C4-2B (cell line): ENCODE data around the gene THOC6.
A peak's percentile ranks its signal among the peaks of the same experiment; 100 is the strongest.

Source experiments
- H3K27ac ChIP-seq: fragments of 450-650 bp; 2 replicates; pipeline ENCODE4 v1.5.1; 2017
- ZFX ChIP-seq: fragments of 450-650 bp; IDR thresholded peaks from 2 replicates; pipeline ENCODE4 v1.6.1; 2017
- TF ChIP-seq, protein P1 (sequence below): fragments of 450-650 bp; conservative IDR thresholded peaks from 2 replicates; pipeline ENCODE4 v1.5.1; 2017; ENCODE audit warnings: mild to moderate bottlenecking

THOC6 gene

DNA sequence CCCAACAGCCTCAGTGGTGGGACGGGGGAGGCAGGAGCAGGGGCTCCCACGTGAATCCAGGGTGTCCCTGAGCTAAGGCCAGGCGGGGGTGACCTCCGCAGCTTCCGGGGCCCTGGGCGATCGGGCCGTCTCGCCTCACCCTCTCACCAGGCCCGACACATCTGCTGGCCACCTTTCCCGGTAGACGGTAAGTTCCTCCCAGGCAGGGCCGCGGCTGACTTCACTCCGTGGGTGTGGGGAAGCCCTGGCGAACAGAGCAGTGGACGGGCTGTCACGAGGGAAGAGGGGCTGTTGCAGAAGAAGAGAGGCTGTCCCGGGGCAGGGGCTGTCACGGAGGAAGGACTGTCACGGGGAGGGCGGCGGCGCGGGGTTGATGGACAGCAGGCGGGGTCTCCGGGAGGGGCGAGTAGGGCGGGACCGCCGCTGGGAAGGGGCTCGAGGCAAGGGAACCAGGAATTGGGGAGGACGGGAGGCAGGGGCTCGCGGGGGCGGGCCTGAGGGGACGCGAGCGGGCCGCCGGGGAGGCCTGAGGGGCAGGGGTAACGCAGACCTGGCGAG lies 44.1 kb upstream of the THOC6 start:
- peak overlapping the region; percentile 94 for H3K27ac ChIP-seq

DNA sequence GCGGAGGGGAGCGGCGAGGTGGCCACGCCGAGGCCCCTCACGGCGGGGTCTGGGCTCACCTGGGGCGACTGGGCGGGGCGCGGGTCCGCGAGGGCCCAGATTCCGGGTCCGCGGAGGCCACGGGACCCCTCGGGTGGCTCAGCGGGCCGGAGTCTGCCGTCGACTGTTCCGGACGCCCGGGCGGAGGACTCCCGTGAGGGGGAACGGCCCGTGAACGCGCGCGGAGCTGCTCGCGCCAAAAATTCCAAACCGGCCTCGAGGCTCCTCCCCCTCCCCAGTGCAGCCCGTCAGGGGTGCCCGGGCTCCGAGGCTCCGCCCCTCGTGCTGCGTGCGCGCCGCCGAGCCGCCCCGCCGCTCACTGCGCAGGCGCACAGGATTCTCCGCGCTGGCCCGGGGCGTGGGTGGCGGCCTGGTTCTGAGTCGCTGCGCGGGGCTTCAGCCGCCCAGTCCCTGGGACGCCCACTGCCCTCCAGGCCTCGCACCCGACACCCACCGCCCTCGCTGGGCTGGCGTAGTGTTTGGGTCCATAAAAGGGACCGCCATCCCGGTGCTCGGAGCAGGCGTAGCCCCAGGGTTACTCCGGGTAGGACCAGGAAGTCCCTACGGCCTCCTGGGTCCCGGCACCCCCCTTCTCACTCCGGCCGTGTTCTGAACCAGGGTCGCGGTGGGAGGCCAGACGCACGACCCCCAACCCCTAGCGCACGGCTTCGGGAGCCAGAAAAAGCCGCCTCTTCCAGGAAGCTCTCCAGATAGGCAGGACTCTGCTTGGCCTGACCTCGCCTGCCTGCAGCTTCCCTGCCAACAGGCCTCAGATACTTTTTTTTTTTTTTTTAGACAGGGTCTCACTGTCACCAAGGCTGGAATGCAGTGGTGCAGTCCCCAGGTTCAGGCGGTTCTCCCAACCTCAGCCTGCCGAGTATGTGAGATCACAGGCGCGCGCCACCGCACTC lies 43.3 kb upstream of the THOC6 start, which contains the start of gene PKMYT1:
TSS of gene PKMYT1 (minus strand) at position 220 of the 950 bp plus-strand sequence. CDS start 789 bp downstream, outside the sequence.
- H3K27ac ChIP-seq: peak within 1 kb of the TSS; percentile 94

More for the DNA sequence above, 44.1 kb upstream of the THOC6 start:
- peak; percentile 10; the same call in 1 of the 2 replicates for TF ChIP-seq ZFX
- TF ChIP-seq, protein P1, sequence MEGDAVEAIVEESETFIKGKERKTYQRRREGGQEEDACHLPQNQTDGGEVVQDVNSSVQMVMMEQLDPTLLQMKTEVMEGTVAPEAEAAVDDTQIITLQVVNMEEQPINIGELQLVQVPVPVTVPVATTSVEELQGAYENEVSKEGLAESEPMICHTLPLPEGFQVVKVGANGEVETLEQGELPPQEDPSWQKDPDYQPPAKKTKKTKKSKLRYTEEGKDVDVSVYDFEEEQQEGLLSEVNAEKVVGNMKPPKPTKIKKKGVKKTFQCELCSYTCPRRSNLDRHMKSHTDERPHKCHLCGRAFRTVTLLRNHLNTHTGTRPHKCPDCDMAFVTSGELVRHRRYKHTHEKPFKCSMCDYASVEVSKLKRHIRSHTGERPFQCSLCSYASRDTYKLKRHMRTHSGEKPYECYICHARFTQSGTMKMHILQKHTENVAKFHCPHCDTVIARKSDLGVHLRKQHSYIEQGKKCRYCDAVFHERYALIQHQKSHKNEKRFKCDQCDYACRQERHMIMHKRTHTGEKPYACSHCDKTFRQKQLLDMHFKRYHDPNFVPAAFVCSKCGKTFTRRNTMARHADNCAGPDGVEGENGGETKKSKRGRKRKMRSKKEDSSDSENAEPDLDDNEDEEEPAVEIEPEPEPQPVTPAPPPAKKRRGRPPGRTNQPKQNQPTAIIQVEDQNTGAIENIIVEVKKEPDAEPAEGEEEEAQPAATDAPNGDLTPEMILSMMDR: no peak

DNA sequence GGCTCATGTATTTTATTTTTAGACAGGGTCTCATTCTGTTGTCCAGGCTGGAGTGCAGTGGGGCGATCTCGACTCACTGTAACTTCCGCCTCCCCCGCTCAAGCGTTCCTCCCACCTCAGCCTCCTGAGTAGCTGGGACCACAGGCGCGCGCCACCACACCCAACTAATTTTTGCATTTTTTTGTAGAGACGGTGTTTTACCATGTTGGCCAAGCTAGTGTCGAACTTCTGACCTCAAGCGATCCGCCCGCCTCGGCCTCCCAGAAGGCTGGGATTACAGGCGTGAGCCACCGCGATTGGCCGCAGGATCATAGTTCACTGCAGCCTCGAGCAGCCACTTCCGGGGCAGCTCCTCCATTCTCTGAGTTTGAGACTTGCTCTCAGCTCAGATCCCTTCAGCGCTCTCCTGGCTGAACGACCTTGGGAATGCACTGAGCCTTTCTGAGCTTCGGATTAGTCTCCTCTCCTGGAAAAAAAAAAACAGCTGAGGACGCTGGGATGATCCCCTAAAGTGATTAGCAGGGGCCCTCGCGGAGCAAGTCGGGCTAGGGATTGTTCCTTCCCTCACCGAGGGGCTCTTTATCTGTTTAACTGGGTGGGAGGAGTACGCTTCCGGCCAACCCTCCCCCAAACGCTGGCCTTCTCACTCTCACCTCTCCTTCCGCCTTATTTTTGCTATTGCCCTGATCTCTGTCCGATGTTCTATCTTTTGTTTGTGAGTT lies 42.5 kb upstream of the THOC6 start:
- TF ChIP-seq ZFX: no peak
- TF ChIP-seq, protein P1: no peak
- peak overlapping the region; percentile 94 for H3K27ac ChIP-seq

More for the DNA sequence above, 43.3 kb upstream of the THOC6 start, which contains the start of gene PKMYT1:
- TF ChIP-seq ZFX: peak; percentile 80; the same call in 1 of the 2 replicates
- TF ChIP-seq, protein P1: no peak

DNA sequence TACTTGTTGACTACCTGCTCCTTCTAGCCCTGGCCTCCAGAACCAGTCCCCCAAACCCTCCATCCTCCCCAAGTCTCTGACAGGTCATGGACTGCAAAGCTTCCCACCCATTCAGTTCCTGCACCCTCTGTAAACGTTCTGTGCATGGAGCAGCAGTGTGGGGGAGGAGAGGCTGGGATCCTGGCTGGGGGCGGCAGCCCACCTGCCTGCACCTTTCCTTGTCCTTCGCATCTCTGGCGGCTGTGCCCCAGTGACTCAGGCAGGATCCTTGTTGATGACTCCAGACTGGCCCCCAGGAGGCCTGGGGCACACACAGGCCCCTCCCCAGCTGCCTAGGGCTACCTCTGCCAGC lies 42.0 kb upstream of the THOC6 start:
- no peak overlapping the region for H3K27ac ChIP-seq
- TF ChIP-seq ZFX: no peak
- TF ChIP-seq, protein P1: no peak

DNA sequence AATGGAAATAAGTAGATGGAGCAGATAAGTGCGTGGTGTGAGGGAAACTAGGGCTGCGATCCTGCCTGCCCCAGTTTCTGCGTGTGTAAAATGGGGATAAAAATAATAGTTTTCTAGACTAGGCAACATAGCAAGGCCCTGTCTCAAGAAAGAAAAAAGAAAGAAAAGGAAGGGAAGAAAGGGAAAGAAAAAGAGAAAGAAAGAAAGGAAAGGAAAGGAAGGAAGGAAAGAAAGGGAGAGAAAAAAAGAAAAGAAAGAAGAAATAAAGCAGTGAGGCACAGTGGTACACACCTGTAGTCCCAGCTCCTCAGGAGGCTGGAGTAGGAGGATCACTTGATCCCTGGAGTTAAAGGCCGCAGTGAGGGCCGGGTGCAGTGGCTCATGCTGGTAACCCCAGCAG lies 41.4 kb upstream of the THOC6 start:
- TF ChIP-seq ZFX: no peak
- TF ChIP-seq, protein P1: no peak
- no peak overlapping the region for H3K27ac ChIP-seq

DNA sequence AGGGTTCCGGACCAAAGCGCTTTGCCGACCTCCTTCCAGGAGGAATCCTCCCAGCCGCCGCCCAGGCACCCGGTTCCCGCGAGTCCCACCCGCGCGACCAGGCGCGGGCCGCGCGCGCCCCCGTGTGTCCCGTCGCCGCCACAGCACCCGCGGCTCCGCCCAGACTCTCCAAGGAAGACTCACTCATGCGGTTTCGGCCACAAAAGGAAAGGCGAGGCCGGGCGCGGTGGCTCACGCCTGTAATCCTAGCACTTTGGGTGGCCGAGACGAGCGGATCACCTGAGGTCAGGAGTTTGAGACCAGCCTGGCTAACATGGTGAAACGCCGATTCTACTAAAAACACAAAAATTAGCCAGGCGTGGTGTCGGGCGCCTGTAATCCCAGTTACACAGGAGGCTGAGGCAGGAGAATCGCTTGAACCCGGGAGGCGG lies 40.1 kb upstream of the THOC6 start:
- TF ChIP-seq, protein P1: peak; percentile 98
- no peak for TF ChIP-seq ZFX
- peak overlapping the region; percentile 14; the same call in 1 of the 2 replicates for H3K27ac ChIP-seq
